HG02759 (cell line): Measurements from ENCODE around the gene C1GALT1C1L.
A peak's percentile ranks its signal among the peaks of the same experiment; 100 is the strongest.
"Not testable (repeated sequence)": the region's sequence is repeated elsewhere in the genome, so short reads cannot be mapped to it uniquely, and the experiment has no call there.

ENCODE experiments used
- ATAC-seq: cut with Tn5 transposase; IDR thresholded peaks from one replicate; pipeline ENCODE4 v1.9.1; 2021; ENCODE audit warnings: mild to moderate bottlenecking, moderate library complexity; ENCODE audit not compliant: unreplicated experiment

Gene C1GALT1C1L

GRCh38 chr2:43657241-43657640 is 19.0 kb downstream of the C1GALT1C1L start:
- no peak for ATAC-seq

GRCh38 chr2:43653506-43653905 is 22.7 kb downstream of the C1GALT1C1L start:
- no peak for ATAC-seq

GRCh38 chr2:43648994-43649701 is 27.1 kb downstream of the C1GALT1C1L start:
- no peak for ATAC-seq

GRCh38 chr2:43643680-43644079 is 32.5 kb downstream of the C1GALT1C1L start:
- ATAC-seq = no peak

GRCh38 chr2:43642363-43642762 is 33.9 kb downstream of the C1GALT1C1L start:
- no peak for ATAC-seq

GRCh38 chr2:43637030-43637803 is 39.0 kb downstream of the C1GALT1C1L start, which contains the start of gene PLEKHH2:
Gene PLEKHH2 (plus strand): TSS chr2:43637260. CDS start chr2:43644674, 7,414 bp downstream.
- peak; percentile 100 for ATAC-seq

GRCh38 chr2:43636621-43637020 is 39.6 kb downstream of the C1GALT1C1L start:
- ATAC-seq = no peak

- not testable (repeated sequence) for ATAC-seq
Measured at GRCh38 chr2:43636153-43636552, 40.1 kb downstream of the C1GALT1C1L start.

GRCh38 chr2:43634604-43635306 is 41.5 kb downstream of the C1GALT1C1L start:
- ATAC-seq = no peak

- no peak for ATAC-seq
Measured at GRCh38 chr2:43631618-43632317, 44.5 kb downstream of the C1GALT1C1L start.
